ENCODE data around the gene TEN1.
"Not testable (repeated sequence)": the region's sequence is repeated elsewhere in the genome, so short reads cannot be mapped to it uniquely, and the experiment has no call there.

TEN1 gene

DNA sequence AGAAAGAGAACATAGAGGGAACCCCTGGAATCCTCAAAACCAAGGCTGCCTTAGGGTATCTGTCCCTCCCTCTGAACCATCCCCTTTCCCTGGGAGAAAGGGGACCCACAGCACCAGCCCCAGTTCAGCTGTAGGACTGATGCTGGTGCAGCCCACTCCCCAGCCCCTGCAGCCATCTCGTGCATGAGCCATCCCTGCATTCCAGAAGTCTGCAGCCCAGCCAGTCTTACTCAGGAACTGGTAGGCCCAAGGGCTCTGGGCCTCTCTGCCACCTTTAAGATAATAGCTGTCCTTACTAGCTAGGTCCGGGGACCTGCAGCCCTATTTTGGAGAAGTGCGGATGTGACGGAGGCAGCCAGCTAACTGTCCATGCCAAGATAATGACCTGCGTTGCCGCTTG is 54.1 kb downstream of the TEN1 start:
- no peak for TF ChIP-seq CTCF (IDR thresholded peaks at IDR 0.05; ENCODE audit: control insufficient read depth, extremely low read depth, insufficient read depth)
- no peak overlapping the region for H3K4me3 ChIP-seq (ENCODE audit: low read depth, low read length)
- DNase-seq (ENCODE audit: low read depth) = no peak

DNA sequence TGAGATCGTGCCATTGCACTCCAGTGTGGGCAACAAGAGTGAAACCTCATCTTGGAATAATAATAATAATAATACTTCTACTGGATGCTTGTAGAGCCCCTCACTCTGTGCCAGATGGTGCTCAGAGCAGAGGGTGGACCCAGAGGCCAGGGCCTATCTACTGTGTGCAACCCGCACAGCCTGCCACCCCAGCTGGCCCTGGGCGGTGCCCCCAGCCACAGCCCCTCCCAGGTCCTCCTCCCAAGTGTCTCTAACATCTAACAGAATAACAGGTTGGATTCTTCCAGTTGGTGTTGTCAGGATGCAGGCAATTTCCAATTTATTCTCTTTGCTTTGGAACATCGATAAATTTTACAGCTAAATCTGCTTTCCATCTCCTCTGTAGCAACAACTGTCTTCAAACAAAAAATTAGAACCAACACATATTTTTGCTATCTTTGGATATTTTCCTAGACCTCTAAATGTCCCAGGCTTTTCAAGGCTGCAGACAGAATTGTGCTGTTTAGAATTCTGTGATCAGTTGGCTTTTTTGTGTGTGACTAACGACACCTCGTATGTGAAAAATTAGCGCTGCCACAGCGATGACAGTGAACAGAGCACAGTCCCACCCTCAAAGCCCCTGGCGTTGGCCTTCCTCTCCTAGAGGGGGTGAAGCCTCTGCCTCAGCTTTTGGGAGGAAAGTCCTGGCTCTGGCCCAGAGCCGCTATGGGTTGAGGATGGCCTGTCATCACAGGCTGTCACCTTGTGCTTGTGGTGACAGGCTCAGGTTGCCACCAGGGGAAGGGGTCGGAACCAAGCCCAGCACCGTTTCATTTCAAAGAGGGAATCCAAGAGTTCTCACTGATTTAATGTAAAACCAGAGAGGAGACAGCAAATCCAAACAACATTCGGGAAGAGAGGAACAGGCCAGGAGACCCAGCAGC is 55.6 kb downstream of the TEN1 start:
- H3K4me3 ChIP-seq (ENCODE audit: low read depth, low read length) = no peak overlapping the region
- no peak for TF ChIP-seq CTCF (IDR thresholded peaks at IDR 0.05; ENCODE audit: control insufficient read depth, extremely low read depth, insufficient read depth)
- DNase-seq (ENCODE audit: low read depth) = no peak

DNA sequence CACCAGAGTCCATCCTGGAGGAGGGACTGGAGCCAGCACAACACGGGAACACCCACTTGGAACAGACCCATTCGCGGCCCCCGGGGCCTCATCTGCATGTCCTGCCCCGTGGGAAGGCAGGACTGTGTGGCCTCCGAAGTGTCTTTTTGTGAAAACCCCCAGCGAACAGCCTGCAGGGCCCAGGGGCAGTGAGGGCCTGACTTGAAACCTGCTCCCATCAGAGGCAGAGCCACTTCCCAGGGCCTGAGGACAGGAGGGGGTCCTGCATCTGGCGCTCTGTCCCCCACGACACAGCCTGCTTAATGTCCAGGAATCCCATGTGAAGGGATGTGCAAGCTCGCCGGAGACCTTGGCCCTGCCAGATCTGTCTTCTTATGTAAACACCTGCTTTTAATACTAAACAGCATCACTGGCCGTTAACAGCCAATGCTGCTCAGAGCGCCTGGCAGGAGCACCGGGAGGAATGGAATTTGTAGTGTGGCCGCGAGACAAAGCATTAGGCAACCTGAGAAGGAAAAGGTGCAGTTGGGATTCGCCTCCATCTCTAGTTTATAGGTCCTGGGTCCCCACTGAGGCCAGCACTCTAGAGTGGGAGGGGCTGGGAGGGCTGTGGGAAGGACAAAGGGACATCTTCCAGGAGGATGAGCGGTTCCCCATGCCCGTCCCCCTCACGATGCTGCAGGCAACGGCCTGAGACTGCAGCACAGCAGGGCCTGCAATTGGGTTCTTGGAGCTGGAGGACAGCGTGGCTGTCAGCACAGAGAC is 57.6 kb downstream of the TEN1 start:
- no peak for DNase-seq (ENCODE audit: low read depth)
- TF ChIP-seq CTCF (IDR thresholded peaks at IDR 0.05; ENCODE audit: control insufficient read depth, extremely low read depth, insufficient read depth) = no peak
- H3K4me3 ChIP-seq (ENCODE audit: low read depth, low read length) = no peak overlapping the region

- no peak for DNase-seq (ENCODE audit: low read depth)
- no peak for TF ChIP-seq CTCF (IDR thresholded peaks at IDR 0.05; ENCODE audit: control insufficient read depth, extremely low read depth, insufficient read depth)
- no peak overlapping the region for H3K4me3 ChIP-seq (ENCODE audit: low read depth, low read length)
Observed at GRCh38 chr17:76038050-76038449, 59.0 kb downstream of the TEN1 start.

DNA sequence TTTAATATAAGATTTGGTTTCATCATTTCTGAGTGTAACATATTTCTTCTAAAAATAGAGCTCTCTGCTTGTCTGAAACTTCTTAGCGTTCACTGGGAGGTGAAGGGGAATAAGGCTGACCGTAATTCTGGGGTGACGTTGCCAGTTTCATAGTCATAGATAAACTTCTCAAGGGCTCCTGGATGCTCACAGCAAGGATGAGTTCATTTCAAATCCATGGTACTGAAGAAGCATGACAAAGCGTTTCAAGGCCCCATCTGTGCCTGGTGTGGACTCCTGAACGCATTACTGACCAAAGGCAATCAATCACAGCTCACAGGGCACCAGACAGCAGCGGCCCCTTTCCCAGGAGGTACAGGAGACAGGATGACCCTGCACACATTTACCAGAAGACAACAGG is 60.1 kb downstream of the TEN1 start:
- no peak overlapping the region for H3K4me3 ChIP-seq (ENCODE audit: low read depth, low read length)
- DNase-seq (ENCODE audit: low read depth) = no peak
- no peak for TF ChIP-seq CTCF (IDR thresholded peaks at IDR 0.05; ENCODE audit: control insufficient read depth, extremely low read depth, insufficient read depth)

DNA sequence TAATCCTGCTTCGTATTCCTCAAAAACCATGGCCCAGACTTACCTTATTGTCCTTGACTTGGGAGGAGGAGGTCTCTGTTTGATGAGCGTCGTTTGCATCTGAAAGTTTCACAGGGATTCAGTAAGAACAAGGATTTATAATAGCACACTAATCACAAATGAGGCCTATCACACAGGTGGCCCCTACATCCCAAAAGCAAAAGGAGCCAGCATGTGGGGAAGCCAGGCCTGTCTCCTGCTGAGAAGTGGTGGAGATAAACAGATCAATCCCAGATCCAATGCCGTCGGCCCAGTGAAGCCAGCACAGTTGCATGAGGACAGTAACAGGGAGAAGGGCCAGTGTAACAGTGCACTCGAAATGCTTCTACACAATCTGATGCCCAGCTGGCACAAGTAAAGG is 61.3 kb downstream of the TEN1 start:
- DNase-seq (ENCODE audit: low read depth) = no peak
- no peak overlapping the region for H3K4me3 ChIP-seq (ENCODE audit: low read depth, low read length)
- no peak for TF ChIP-seq CTCF (IDR thresholded peaks at IDR 0.05; ENCODE audit: control insufficient read depth, extremely low read depth, insufficient read depth)

DNA sequence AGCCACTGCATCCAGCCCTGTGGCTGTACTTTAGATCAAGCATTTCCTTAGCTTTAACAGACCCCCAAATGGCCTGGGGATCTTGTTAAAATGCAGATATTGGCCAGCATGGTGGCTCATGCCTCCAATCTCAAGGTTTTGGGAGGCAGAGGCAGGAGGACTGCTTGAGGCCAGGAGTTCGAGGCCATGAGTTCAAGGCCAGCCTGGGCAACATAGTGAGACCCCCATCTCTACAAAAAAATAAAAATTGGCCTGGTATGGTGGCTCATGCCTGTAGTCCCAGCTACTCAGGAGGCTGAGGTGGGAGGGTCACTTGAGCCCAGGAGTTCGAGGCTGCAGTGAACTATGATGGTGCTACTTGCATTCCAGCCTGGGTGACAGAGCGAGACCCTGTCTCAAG is 63.8 kb downstream of the TEN1 start:
- not testable (repeated sequence) for H3K4me3 ChIP-seq (ENCODE audit: low read depth, low read length); DNase-seq (ENCODE audit: low read depth)

DNA sequence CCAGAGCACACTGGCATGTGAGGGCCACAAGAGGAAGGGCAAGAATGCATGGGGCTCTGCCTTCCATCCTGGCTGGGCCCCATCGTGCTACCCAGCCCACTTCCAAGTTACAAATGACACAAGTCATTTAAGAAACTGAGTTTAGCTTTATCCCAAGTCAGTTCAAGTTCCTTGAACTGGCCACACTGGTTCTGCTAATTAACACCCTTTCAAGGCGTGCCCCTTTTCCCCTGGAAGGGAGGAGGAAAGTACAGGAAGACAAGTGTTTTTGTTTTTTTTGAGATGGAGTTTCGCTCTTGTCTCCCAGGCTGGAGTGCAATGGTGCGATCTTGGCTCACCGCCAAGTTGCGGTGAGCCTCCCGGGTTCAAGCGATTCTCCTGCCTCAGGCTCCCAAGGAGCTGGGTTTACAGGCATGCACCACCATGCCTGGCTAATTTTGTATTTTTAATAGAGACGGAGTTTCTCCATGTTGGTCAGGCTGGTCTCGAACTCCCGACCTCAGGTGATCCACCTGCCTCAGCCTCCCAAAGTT is 65.5 kb downstream of the TEN1 start:
- H3K4me3 ChIP-seq (ENCODE audit: low read depth, low read length); DNase-seq (ENCODE audit: low read depth): not testable (repeated sequence)

Data from LNCaP clone FGC (cell line).